HG02798 (cell line): ENCODE results near the gene CEACAM5.
"Not testable (repeated sequence)": the region's sequence is repeated elsewhere in the genome, so short reads cannot be mapped to it uniquely, and the experiment has no call there.

Experiments
- ATAC-seq: cut with Tn5 transposase; IDR thresholded peaks from one replicate; pipeline ENCODE4 v1.9.1; 2021; ENCODE audit warnings: mild to moderate bottlenecking; ENCODE audit not compliant: unreplicated experiment, poor library complexity

The CEACAM5 gene

GRCh38 chr19:41699968-41700323 is 8.5 kb upstream of the CEACAM5 start:
- no peak for ATAC-seq

DNA sequence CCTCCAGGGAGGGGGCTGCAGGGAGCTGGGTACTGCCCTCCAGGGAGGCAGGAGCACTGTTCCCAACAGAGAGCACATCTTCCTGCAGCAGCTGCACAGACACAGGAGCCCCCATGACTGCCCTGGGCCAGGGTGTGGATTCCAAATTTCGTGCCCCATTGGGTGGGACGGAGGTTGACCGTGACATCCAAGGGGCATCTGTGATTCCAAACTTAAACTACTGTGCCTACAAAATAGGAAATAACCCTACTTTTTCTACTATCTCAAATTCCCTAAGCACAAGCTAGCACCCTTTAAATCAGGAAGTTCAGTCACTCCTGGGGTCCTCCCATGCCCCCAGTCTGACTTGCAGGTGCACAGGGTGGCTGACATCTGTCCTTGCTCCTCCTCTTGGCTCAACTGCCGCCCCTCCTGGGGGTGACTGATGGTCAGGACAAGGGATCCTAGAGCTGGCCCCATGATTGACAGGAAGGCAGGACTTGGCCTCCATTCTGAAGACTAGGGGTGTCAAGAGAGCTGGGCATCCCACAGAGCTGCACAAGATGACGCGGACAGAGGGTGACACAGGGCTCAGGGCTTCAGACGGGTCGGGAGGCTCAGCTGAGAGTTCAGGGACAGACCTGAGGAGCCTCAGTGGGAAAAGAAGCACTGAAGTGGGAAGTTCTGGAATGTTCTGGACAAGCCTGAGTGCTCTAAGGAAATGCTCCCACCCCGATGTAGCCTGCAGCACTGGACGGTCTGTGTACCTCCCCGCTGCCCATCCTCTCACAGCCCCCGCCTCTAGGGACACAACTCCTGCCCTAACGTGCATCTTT is 7.8 kb upstream of the CEACAM5 start:
- no peak for ATAC-seq

- no peak for ATAC-seq
These were observed 6.9 kb upstream of the CEACAM5 start for GRCh38 chr19:41701401-41702075.

DNA sequence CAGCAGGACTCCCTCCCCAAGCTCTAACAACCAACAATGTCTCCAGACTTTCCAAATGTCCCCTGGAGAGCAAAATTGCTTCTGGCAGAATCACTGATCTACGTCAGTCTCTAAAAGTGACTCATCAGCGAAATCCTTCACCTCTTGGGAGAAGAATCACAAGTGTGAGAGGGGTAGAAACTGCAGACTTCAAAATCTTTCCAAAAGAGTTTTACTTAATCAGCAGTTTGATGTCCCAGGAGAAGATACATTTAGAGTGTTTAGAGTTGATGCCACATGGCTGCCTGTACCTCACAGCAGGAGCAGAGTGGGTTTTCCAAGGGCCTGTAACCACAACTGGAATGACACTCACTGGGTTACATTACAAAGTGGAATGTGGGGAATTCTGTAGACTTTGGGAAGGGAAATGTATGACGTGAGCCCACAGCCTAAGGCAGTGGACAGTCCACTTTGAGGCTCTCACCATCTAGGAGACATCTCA is 6.2 kb upstream of the CEACAM5 start:
- no peak for ATAC-seq

- ATAC-seq = no peak
These were observed 4.7 kb upstream of the CEACAM5 start for GRCh38 chr19:41703602-41704293.

DNA sequence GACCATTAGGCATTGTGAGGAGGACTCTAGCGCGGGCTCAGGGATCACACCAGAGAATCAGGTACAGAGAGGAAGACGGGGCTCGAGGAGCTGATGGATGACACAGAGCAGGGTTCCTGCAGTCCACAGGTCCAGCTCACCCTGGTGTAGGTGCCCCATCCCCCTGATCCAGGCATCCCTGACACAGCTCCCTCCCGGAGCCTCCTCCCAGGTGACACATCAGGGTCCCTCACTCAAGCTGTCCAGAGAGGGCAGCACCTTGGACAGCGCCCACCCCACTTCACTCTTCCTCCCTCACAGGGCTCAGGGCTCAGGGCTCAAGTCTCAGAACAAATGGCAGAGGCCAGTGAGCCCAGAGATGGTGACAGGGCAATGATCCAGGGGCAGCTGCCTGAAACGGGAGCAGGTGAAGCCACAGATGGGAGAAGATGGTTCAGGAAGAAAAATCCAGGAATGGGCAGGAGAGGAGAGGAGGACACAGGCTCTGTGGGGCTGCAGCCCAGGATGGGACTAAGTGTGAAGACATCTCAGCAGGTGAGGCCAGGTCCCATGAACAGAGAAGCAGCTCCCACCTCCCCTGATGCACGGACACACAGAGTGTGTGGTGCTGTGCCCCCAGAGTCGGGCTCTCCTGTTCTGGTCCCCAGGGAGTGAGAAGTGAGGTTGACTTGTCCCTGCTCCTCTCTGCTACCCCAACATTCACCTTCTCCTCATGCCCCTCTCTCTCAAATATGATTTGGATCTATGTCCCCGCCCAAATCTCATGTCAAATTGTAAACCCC is 2.8 kb upstream of the CEACAM5 start:
- no peak for ATAC-seq

- no peak for ATAC-seq
These were observed 1.5 kb upstream of the CEACAM5 start for GRCh38 chr19:41706741-41707501.

GRCh38 chr19:41707502-41707812 is 969 bp upstream of the CEACAM5 start:
- ATAC-seq = no peak

GRCh38 chr19:41707871-41708371 is 505 bp upstream of the CEACAM5 start:
- no peak for ATAC-seq

DNA sequence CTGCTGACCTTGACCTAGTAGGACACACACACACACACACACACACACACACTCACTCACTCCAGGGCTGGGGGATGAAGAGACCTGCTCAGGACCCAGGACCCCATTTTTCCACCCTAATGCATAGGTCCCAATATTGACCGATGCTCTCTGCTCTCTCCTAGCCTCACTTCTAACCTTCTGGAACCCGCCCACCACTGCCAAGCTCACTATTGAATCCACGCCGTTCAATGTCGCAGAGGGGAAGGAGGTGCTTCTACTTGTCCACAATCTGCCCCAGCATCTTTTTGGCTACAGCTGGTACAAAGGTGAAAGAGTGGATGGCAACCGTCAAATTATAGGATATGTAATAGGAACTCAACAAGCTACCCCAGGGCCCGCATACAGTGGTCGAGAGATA is 1.1 kb downstream of the CEACAM5 start:
- not testable (repeated sequence) for ATAC-seq

DNA sequence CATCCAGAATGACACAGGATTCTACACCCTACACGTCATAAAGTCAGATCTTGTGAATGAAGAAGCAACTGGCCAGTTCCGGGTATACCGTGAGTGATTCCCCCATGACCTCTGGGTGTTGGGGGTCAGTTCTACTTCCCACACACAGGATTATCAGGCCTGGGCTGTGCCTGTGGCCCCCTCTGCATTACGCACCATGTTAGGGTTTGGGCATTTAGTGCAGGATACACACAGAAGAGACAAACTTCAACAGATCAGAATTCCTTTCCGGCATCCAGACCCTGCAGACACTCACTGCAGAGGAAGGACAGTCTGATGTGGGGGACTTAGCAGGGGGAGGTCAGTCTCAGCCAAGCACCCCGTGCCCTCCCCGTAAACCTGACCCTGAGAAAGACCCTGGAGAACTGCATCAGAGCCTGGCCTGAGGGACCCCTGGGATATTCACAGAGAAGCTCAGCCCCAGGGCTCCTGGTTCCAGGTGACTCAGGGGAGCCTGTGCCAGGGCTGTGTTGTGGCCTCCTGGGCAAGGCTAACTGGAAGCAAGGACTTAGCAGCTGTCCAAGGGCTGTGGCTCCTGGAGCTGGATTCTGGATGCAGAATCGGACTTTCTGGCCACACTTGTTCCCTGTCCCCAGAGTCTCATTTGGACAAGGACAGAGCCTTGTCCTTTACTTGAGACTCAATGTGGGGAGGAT is 1.7 kb downstream of the CEACAM5 start:
- ATAC-seq = no peak

DNA sequence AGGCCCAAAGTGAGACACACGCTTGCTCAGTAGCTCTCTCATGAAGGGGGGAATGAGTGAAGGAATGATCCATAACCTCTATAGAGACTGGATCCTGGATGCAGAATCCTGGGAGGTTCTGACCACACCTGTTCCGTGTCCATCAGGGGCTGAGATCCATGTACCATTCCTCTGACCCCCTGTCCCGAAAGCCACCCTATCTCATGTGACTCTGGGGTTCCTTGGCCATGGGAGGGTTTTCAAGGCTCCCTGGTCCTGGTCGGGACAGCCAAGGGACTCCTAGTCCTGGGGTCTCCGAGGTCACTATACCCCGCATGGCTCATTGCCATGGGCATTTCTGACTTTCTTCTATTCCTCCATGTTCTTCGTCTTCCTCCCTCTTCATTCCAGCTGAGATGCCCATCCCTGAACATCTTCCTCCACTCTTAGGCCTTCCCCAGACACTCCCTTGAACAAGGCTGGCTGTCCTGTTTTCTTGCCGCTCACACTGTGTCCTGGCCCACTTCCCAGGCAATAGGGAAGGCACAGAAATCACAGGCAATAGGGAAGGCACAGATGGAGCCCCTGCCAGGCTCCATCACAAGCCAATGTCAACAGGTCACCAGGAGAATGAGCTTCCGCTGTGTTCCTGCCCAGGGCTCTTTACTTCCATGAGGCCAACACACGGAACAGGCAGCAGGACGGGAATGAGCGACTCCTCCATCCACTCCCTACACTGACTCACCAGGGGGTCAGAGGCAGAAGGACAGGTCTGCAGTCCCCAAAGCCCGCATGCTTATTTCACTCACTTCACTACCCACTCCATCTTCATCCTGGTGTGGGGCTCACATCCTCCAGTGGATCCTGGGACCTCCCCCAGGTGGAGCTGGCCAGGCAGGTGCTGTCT is 3.2 kb downstream of the CEACAM5 start:
- no peak for ATAC-seq

GRCh38 chr19:41714598-41714997 is 6.2 kb downstream of the CEACAM5 start:
- no peak for ATAC-seq

- ATAC-seq = no peak
These were observed 10.3 kb downstream of the CEACAM5 start for GRCh38 chr19:41718761-41719160.

GRCh38 chr19:41720103-41720502 is 11.7 kb downstream of the CEACAM5 start:
- ATAC-seq = no peak

GRCh38 chr19:41726493-41726892 is 18.1 kb downstream of the CEACAM5 start:
- ATAC-seq = no peak

DNA sequence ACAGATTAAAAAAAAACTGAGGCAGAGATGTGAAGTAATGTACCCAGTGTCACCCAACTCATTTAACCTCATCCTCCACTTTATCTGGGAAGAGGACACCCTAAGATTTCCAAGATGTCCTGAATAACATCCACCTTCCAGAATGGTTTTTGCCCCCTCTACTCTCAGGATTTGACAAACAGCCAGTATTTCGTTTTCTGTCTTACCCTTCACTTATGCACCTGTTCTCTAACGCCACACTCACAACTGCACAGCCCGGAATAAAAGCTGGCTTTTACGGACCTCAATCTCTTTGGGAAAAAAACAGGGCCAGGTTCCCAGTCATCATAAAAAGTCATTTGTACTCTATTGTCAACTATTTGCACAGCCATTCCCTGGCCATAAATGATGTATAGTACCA is 25.7 kb downstream of the CEACAM5 start:
- no peak for ATAC-seq

GRCh38 chr19:41734585-41734984 is 26.2 kb downstream of the CEACAM5 start:
- no peak for ATAC-seq
